Daoy (cell line): ENCODE data around the gene PC. TPM values are rescaled to one million over a fixed set of nuclear protein-coding genes. Genes with fewer than 3 reads are reported as not detected.
A peak's percentile ranks its signal among the peaks of the same experiment; 100 is the strongest.

Experiments used
- DNase-seq: peaks from one replicate; pipeline ENCODE4 v3.0.0-alpha.2; 2015; ENCODE audit warnings: low read depth
- total RNA-seq: library from RNA; depleted of rRNA; stranded (reverse); fragments of >200 nt; shearing (Covaris generic); gene quantifications from 2 replicates; pipeline ENCODE4 v1.2.3, GENCODE V29; 2014

The PC gene
- total RNA-seq, 1 experiment from 2014 or later = 15.2 TPM

DNA sequence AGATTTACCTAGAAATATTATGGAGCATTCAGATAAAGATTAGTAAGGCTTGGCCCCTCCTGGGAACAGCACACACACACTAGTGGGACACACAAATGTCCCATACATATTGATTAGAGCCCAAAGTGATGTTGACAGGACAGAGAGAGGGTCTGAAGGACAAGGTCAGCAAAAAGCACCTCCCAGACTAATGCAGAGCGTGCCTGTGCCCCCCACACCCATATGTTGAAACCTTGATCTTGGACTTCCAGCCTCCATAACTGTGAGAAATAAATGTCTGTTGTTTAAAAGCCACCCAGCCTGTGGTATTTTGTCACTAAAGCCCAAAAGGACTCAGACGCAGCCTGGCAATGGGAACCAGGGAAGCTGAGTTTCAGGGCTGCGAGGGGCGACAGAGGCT is 73.7 kb downstream of the PC start:
- no peak for DNase-seq

GRCh38 chr11:66883016-66883965 is 74.9 kb downstream of the PC start:
- peak; percentile 76 for DNase-seq

- DNase-seq = no peak
Measured at GRCh38 chr11:66882561-66883015, 75.6 kb downstream of the PC start.

DNA sequence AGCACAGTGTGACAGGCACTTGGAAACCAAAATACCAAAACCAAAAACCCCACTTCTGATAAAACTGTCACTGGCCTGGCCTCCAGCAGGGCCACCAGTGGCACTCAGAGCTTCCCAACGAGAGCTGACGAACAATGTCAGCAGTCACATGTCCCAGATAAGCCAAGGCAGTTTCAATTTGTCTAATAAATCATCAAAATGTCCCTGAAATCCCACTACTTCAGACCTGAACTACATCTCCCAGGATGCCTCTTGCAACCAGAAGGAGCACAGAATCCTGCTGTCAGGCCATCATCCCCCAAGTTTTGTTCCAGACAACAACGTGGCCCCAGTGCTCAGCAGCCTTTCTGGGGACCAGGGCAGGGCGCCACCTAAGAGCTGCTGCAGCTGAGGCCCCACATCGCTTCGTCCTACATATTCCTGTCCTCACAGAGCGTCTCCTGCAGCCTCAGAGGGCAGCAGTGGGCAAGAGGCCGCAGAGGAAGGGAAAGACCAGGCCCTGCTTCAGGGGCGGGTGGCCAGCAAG is 76.2 kb downstream of the PC start:
- DNase-seq = no peak

- no peak for DNase-seq
Measured at GRCh38 chr11:66881451-66881835, 76.7 kb downstream of the PC start.

- DNase-seq = peak; percentile 70
Measured at GRCh38 chr11:66880496-66881450, 77.4 kb downstream of the PC start.

GRCh38 chr11:66879999-66880398 is 78.2 kb downstream of the PC start:
- DNase-seq = no peak

GRCh38 chr11:66879583-66879982 is 78.6 kb downstream of the PC start:
- no peak for DNase-seq

DNA sequence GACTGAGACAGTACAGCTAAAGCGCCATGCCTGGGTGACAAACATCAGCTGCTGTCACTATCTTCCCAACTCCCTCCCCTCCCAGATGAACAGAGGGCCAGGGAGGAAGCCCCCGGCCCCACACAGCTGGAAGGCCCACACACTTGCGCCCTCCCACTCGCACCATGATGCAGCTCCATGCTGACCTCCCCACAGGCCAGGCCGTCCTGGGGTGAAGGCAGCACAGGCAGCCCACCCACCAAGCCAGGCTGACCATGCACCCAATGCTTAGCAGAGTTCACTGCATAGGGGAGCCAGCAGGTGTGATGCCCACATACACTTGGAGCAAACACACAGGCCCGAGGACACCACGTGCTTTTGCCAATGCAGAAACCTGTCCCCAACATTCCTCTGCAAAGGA is 79.2 kb downstream of the PC start:
- no peak for DNase-seq

DNA sequence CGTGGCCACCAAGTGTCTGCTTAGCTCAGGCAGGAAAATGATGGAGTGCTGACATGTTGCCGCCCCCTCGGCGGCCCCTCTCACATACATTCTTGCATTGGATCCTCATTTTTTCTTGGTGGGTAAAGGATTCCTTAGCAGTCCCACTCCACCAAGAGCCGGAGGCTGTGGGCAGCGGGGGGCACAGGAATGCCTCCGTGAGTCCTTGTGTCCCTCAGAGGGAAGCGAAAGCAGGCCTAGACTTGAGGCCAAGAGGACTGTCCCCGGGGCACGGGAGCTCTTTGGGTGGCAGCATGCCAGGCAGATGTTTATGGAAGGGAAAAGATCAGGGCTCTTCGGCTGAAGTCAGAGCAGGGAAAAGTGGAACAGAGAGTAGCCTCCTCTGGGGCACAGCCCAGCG is 79.7 kb downstream of the PC start:
- no peak for DNase-seq

GRCh38 chr11:66877588-66878385 is 80.4 kb downstream of the PC start:
- DNase-seq = no peak

DNA sequence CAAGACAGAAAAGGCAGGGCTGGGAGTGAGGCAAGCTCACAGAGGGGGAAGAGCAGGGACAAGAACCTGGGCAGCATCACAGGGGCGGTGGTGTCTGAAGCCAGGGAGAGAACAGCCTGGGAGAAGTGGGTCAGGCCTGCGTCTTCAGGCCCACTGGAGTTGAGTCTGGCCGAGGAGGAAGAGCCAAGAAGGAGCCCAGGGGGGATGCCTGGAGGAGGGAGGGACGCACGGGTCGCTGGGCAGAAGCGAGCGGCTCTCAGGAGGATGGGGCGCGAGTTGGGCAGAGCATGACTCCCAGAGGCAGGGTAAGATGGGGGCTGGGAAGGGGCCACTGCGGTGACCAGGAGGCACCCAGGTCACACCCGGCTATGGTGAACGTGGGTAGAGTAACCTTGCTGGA is 82.8 kb downstream of the PC start:
- DNase-seq = no peak

DNA sequence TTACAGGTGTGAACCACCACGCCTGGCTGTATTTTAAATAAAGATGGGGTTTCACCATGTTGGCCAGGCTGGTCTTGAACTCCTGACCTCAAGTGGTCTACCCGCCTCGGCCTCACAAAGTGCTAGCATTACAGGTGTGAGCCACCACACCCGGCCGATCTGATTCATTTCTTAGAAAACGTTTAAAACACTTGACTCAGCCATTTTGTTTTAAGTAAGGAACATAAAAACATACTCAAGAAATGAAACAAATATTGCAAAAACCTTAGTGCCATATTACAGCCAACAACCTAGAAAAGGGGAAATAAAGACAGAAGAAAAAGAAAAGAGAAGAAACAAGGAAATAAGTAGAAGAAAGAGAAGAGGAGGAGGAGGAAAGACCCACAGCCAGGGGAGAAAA is 84.0 kb downstream of the PC start:
- no peak for DNase-seq

GRCh38 chr11:66871521-66871901 is 86.7 kb downstream of the PC start:
- no peak for DNase-seq

DNA sequence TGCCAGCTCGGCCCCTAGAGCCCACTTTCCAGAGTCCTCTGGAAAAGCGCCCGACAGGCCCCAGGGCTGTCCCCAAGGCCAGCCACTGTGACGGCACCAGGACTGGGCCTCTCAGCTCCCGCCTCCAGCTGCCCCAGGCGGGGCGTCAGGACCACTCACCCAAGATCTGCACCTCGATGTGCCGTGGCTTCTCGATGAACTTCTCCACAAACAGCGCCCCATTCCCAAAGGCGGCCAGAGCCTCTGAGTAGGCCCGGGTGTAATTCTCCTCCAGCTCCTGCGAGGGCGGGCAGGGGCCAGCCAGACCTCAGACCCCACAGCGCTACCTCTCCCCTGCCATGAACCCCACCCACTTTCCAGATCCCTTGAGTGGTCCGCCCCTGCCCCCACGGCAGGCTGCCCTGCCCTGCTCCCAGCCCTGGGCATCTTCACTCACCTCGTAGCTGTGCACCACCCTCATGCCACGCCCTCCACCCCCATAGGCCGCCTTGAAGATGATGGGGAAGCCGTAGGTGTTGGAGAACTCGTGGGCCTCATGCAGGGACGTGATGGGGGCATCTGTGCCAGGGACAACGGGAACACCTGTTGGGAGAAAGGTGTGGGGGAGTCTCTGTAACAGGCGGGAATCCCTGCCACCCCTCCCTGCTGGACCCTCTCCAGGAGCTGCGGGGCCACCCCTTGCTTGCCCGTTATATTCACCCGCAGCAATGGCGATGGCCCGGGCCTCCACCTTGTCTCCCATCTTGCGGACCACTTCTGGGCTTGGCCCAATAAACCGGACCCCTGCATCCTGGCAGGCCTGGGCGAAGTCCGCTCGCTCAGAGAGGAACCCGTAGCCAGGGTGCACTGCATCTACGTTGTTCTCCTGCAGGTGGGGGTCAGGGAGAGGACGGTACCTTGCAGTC is 87.3 kb downstream of the PC start:
- DNase-seq = no peak

- DNase-seq = no peak
Measured at GRCh38 chr11:66870131-66870530, 88.1 kb downstream of the PC start.

- no peak for DNase-seq
Measured at GRCh38 chr11:66869567-66869870, 88.7 kb downstream of the PC start.

DNA sequence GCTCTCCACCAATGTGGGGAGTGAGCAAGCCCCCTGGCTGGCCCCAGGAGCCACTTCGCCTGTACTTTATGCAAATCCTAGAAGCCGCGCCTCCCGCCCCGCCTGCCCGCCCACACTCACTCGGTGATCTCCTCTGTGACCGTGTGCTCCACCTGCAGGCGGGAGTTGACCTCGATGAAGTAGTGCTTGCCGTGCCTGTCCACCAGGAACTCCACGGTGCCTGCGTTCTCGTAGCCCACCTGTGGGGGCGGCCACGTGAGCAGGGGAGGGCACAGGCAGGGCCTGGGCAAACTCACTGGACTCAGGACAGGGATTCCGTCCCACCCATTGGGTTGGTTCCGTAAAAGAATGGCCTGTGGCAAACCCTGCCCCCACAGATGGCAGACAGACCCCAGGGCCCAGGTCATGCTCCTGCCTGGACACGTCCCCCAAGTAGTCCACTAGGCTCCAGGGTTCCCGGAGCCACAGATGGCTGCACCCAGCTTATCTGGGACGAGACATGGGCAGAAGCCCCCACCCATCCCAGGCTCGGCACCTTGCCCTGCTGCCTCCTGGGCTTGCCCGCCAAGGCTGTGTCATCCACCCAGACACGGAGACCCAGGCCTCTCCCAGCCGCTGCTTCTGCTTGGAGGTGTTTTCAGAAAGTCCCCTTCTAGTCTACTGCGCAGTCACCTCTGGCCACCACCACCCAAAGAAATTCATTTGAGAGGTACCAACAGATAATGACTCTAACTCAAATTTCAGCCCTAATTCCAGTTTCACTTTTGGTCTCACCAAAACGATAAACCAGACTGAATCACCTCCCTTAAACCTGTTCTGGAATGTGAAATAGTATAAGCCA is 89.2 kb downstream of the PC start:
- DNase-seq = peak; percentile 51

DNA sequence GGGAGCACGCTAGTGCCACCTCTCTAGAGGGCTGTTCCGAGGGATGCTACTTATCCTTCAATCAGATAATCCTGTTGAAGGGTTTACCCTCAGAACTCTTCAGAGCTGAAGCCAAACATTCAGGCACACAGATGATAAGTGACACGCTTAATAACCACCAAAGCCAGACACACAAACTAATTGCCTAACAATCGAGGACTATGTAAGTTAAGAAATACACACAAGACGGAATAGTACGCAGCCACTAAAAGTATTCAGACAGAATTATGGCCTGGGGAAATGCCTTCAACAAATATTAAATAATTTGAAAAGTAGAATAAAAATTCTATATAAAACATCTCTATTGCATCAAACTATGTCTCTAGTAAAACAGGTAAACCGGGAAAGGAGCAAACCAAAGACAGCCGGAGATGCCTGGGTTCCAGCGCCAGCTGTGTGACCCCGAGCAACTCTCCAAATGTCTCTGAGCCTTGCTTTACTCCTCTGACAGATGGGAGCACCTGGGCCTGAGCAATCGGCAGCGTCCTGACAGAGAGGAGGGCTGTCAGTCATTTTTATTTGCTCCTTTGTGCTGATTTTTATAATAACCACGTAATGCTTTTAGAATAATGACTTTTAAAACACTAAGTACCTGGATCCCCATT is 90.0 kb downstream of the PC start:
- DNase-seq = no peak
